HL-60 (cell line): ENCODE data around the gene SRRM3.

ENCODE experiments used
- POLR2AphosphoS5 ChIP-seq: IDR thresholded peaks from 2 replicates; pipeline ENCODE4 v1.6.1; 2012; ENCODE audit warnings: low read depth
- SPI1 ChIP-seq: IDR thresholded peaks from 2 replicates; pipeline ENCODE4 v1.6.1; 2012; ENCODE audit warnings: low read depth, mild to moderate bottlenecking, borderline replicate concordance
- TF ChIP-seq, protein P1 (sequence below): IDR thresholded peaks from one replicate; pipeline ENCODE4 v1.5.1; 2011; ENCODE audit warnings: low read length, control low read depth, inconsistent platforms; ENCODE audit not compliant: insufficient read depth
- TF ChIP-seq, protein P2 (sequence below): IDR thresholded peaks from 2 replicates; pipeline ENCODE4 v1.6.1; 2012; ENCODE audit warnings: low read depth; ENCODE audit not compliant: insufficient replicate concordance

DNA sequence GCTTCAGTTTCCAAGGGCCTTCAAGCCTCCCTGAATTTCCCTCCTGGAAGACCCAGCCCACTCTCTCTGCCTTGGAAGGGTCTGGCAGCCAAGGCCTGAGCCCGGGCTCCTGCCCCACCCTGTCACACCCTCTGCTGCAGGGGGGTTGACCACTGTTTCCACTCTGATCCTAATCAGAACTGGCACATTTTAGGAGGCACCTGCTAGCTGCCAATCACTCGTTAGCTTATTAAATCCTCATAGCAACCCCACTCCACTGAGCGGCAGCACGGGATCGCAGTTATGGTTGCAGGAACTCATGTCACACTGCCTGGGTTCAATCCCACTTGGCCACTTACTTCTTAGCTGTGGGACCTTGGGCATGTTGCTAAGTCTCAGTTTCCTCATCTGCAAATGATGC, 113.7 kb downstream of the SRRM3 start:
- TF ChIP-seq, protein P1, sequence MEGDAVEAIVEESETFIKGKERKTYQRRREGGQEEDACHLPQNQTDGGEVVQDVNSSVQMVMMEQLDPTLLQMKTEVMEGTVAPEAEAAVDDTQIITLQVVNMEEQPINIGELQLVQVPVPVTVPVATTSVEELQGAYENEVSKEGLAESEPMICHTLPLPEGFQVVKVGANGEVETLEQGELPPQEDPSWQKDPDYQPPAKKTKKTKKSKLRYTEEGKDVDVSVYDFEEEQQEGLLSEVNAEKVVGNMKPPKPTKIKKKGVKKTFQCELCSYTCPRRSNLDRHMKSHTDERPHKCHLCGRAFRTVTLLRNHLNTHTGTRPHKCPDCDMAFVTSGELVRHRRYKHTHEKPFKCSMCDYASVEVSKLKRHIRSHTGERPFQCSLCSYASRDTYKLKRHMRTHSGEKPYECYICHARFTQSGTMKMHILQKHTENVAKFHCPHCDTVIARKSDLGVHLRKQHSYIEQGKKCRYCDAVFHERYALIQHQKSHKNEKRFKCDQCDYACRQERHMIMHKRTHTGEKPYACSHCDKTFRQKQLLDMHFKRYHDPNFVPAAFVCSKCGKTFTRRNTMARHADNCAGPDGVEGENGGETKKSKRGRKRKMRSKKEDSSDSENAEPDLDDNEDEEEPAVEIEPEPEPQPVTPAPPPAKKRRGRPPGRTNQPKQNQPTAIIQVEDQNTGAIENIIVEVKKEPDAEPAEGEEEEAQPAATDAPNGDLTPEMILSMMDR, result no peak
- TF ChIP-seq, protein P2, sequence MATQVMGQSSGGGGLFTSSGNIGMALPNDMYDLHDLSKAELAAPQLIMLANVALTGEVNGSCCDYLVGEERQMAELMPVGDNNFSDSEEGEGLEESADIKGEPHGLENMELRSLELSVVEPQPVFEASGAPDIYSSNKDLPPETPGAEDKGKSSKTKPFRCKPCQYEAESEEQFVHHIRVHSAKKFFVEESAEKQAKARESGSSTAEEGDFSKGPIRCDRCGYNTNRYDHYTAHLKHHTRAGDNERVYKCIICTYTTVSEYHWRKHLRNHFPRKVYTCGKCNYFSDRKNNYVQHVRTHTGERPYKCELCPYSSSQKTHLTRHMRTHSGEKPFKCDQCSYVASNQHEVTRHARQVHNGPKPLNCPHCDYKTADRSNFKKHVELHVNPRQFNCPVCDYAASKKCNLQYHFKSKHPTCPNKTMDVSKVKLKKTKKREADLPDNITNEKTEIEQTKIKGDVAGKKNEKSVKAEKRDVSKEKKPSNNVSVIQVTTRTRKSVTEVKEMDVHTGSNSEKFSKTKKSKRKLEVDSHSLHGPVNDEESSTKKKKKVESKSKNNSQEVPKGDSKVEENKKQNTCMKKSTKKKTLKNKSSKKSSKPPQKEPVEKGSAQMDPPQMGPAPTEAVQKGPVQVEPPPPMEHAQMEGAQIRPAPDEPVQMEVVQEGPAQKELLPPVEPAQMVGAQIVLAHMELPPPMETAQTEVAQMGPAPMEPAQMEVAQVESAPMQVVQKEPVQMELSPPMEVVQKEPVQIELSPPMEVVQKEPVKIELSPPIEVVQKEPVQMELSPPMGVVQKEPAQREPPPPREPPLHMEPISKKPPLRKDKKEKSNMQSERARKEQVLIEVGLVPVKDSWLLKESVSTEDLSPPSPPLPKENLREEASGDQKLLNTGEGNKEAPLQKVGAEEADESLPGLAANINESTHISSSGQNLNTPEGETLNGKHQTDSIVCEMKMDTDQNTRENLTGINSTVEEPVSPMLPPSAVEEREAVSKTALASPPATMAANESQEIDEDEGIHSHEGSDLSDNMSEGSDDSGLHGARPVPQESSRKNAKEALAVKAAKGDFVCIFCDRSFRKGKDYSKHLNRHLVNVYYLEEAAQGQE, result no peak
- TF ChIP-seq POLR2AphosphoS5, result no peak
- TF ChIP-seq SPI1, result no peak
